Head of caudate nucleus (tissue), 42 donors: ENCODE results near the gene DYNC1LI2.
"Not testable (repeated sequence)": the region's sequence is repeated elsewhere in the genome, so short reads cannot be mapped to it uniquely, and the experiment has no call there.

Source experiments
- DNase-seq, 42 donors: peaks; one replicate each; pipeline versions ENCODE4 v3.0.0 to v3.0.0-alpha.2; 2020 to 2021; ENCODE audit warnings: mixed read lengths in 7 of 42
- intact Hi-C: fragments of 100-400 bp; cut with DNase I; formaldehyde crosslinking; loops from one replicate; pipeline ENCODE4 v1.15.0; 2022

DYNC1LI2 gene

DNA sequence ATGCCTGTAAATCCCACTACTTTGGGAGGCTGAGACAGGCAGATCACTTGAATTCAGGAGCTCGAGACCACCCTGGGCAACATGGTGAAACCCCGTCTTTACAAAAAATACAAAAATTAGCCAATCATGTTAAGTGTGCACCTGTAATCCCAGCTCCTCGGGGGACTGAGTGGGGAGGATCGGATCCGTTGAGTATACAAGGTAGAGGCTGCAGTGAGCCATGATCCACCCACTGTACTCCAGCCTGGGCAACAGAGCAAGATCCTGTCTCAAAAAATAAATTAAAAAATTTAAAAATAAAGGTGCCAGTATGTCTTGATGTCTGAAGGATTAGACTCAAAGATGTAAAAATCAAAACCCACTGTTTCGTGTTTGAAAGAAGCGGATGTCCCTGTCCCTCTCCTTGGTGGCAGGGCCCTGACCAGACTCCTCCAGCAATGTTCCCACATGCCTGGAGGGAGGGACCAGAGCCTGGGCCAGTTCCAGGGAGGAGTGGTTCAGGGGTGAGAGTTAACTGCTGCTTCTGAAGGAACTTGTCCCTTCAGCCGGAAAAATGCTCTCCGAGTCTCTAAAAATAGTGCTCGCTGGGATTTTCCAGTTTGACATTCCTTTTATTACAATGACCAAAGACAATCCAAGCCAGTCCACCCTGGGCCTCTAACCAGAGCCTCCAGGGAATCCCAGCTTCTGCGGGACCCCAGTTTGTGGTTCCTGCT, 45.5 kb downstream of the DYNC1LI2 start:
- intact Hi-C loops: no loop called here
- DNase-seq: peak in 14 of 42 donors; percentile 13 to 55 (median 32)

DNA sequence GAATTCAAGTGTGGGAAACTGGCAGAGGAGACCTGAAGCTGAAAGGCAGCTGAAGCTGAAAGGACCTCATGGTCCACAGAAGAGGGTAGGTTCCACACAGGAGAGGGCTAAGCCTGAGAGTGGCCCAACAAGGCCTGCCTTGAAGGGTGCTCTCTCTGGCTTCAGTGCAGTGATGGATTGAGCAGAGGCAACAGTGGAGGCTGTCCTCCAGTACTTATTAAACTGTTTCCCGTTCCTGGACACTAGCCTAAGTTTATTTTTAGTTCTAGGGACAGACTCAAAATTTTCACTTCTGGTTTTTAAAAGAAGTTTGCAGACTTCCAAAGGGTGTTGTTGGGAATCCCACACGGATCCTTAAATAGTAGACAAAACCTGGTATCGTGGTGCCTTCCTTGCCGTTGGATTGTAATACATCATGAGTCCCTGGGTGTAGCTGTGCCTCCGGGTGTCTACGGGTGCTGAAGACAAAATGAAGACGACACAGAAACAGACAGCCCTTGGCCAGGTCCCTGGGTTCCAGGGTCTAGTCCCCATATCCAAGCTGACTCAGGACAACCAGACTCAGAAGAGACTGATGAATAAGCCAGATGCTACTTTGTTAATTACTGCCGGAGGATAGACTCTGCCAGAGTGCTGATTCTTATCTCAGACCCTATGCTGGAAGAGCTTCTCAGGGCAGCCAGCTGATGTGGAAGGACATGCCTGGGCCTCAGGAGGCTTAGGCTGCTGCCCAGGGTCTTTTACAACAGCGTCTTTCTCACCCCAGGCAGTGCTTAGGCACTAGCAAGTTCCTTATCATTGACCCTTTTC, 47.8 kb downstream of the DYNC1LI2 start:
- intact Hi-C loops: no loop called here
- no peak for DNase-seq

DNA sequence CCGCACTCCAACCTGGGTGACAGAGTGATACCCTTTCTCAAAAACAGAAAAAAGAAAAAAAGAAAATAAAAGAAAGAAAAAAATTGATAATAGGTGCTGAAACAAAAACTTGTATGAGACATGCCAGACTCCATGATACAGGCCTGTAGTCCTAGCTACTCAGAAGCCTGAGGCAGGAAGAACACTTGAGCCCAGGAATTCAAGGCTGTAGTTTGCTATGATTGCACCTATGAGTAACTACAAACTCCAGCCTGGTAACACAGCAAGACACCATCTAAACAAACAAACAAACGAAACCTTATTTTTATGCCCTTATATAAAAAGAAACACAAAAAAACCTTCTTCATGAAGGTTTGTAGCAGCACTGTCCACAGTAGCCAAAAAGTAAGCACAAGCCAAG, 49.9 kb downstream of the DYNC1LI2 start:
- intact Hi-C loops: no loop called here
- no peak for DNase-seq

DNA sequence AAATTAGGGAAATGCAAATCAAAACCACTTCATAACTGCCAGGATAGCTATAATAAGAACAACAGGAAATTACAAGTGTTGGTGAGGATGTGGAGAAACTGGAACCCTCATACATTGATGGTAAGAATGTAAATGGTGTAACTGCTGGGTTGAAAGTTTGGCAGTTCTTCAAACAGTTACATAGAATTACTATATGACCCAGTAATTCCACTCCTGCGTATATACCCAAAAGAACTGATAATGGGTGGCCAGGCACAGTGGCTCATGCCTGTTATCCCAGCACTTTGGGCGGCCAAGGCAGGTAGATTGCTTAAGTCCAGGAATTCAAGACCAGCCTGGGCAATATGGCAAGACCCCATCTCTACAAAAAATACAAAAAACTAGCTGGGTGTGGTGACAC, 50.4 kb downstream of the DYNC1LI2 start:
- DNase-seq: peak in 1 of 42 donors; percentile 13
- intact Hi-C loops: no loop called here

DNA sequence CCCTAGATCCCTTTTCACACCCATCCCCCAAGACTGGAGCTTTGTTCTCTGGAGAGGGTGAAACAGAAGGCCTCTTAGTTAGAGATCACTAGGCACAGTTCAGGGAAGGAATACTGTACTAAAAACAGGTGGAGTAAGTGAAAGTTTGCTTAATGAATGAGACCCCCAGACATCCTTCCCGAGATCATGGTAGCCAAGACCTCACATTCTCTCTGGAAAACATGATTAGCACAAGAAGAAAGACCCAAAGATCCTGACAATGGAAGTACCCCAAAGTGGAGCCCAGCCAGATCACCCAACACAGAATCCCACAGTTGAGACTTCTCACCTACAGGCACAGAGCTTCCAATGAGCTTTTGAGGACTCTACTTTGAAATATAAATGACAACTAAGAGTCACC, 51.5 kb downstream of the DYNC1LI2 start:
- peak in 1 of 42 donors; percentile 30 for DNase-seq
- intact Hi-C loops: no loop called here

DNA sequence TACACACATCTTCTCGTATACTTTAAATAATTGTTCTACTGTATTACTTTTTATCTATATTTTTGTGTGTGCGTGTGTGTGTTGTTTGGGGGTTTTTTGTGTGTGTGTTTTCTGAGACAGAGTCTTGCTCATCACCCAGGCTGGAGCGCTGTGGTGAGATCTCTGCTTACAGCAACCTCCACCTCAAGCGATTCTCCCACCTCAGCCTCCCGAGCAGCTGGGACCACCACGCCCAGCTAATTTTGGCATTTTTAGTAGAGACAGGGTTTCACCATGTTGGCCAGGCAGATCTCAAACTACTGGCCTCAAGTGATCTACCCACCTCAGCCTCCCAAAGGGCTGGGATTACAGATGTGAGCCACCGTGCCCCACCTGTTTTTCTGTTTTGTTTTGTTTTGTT, 53.4 kb downstream of the DYNC1LI2 start:
- DNase-seq: peak in 2 of 42 donors; percentile 16 to 29
- intact Hi-C loops: no loop called here

DNA sequence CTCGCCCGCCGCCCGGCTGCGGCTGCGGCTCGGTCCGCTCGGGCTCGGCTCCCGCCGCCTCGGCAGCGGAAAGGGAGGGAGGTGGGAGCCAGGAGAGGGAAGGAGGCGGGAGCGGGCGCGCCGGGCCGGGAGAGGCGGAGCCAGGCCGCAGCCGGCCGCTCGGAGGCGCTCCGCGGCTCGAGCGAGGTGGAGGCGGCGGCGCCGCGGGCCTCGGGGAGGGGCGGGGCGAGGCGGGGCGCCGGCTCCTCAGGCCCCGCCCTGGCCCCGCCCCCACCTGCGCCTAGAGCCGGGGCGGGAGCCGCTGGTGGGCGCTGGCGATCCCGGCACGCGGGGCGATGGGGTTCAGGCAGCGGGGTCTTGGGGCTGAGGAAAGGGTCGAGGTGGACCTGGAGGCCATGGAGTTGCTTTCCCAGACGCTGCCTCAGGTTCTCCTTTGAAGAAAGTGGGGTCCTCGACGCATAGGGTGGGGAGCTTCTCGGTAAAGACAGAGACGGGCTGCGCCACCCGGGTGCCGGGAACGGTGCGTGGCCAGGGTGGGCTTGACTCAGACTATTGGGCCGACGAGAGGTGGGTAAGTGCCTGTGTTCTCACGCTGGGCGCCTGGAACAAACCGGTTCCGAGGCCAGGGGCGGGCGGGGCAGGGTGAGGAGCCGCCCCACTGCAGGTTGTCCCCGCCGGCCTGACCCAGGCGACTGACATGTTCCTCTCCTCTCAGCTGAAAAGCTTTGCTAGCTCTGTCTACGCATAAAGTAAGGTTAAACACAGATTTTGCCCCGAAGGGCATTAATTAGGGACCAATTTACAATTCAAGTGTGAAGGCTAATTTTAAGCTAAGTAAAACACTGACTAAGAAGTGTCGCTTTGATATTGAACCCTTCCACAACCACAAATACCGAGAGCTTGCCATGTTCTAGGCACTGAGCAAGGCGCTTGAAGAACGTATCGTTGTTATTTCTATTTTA, 54.5 kb downstream of the DYNC1LI2 start, which contains the start of gene CMTM4:
CMTM4 (minus strand) TSS at position 75 of the 962 bp plus-strand sequence. CDS start 218 bp downstream, outside the sequence.
- DNase-seq: peak; percentile 50 to 96 (median 90)
- intact Hi-C loops: no loop called here

DNA sequence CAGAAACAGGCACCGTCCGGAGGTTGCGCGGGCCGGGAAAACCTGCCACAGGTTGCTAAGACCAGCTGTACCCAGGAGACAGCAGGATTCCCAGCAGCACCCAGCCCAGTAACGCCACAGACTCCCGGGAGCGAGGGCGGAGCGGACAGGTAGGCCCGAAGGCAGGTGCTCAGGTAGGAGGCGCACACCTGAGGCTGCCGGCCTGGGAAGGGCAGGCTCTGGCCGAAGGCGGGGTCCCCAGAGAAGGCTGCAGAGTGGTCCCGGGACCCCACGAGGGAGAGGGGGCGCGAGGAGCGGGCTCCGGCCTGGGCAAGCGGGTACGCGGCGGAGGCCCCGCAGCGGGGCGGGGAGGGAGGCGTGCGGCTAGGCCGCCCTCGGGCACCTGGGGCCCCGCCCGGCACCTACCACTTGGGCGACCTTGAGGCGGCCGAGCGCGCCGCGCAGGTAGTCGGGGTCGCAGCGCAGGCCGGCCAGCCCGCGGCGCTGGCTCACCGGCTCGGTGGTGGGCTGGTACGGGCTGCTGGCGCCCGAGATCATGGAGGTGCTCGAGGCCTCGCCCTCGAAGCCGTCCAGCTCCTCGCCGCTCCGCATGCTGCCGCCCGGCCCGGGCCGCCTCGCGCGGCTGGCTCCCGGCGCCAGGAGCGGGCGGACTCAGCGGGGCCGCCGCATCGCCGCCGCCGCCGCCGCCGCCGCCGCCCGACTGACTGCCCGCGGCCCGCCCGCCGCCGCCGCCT, 55.3 kb downstream of the DYNC1LI2 start:
- intact Hi-C loops: no loop called here
- peak in 30 of 42 donors; percentile 15 to 60 (median 32) for DNase-seq

DNA sequence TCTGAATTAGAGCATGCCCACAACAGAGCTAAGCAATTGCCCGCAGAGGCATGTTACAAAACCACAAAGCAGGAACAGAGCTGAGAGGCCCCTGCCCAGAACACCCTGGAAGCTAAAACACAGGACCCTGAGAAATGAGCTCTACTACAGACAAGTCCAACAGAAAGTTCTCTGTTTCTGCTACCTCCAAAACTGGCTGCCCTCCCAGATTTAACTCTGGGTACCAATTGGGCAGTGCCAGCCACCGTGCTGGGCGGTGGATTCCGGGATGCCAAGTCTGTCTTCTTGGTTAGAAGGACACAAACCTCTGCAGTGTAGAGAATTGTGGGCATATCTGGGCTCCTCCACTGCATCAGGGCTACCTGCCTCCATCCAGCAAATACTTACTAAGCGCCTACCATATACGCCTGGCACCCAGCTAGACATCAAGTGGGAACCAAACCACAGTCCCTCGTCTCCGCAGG, 55.9 kb downstream of the DYNC1LI2 start:
- intact Hi-C loops: no loop called here
- DNase-seq: peak in 34 of 42 donors; percentile 8 to 72 (median 43)

DNA sequence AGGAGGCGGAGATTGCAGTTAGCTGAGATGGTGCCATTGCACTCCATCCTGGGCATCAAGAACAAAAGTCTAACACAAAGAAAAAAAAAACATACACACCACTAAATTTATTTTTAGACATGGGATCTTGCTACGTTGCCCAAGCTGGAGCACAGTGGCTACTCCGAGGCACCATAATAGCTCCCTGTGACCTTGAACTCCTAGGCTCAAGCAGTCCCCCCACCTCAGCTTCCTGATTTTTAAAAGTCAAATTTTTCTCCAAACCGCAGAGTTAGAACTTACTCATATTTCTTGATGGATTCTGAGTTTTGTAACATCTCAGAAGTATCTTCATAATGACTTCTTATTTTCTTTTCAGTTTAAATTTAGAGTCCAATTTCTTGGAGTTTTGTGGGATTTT, 58.3 kb downstream of the DYNC1LI2 start:
- intact Hi-C loops: no loop called here
- peak in 2 of 42 donors; percentile 2 to 11 for DNase-seq

DNA sequence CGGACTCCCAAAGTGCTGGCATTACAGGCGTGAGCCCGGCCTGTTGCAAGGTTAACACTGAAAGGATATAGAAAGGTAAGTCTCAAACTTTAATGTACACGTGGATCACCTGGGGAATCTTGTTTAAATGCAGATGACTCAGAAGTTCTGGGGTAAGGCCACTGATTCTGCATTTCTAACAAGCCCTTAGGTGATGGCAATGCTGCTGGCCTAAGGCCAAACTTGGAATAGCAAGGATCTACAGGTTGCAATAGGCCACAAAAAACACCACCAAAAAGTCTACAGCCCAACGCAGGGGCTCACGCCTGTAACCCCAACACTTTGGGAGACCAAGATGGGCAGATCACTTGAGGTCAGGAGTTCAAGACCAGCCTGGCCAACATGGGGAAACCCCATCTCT, 59.1 kb downstream of the DYNC1LI2 start:
- peak in 4 of 42 donors; percentile 7 to 19 (median 14) for DNase-seq
- intact Hi-C loops: no loop called here

DNA sequence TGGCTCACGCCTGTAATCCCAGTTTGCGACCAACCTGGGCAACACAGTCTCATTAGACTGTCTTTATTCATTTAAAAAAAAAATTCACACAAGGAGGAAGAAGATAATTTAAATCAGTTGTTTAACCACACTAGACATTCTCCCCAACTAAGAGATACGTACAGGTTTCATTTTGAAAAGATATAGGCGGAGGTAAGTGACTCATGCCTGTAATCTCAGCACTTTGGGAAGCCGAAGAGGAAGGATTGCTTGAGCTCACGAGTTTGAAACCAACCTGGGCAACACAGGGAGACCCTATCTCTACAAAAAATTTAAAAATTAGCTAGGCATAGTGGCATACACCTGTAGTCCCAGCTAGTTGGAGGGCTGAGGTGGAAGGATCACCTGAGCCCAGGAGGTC, 60.2 kb downstream of the DYNC1LI2 start:
- intact Hi-C loops: no loop called here
- peak in 4 of 42 donors; percentile 2 to 16 (median 10) for DNase-seq

DNA sequence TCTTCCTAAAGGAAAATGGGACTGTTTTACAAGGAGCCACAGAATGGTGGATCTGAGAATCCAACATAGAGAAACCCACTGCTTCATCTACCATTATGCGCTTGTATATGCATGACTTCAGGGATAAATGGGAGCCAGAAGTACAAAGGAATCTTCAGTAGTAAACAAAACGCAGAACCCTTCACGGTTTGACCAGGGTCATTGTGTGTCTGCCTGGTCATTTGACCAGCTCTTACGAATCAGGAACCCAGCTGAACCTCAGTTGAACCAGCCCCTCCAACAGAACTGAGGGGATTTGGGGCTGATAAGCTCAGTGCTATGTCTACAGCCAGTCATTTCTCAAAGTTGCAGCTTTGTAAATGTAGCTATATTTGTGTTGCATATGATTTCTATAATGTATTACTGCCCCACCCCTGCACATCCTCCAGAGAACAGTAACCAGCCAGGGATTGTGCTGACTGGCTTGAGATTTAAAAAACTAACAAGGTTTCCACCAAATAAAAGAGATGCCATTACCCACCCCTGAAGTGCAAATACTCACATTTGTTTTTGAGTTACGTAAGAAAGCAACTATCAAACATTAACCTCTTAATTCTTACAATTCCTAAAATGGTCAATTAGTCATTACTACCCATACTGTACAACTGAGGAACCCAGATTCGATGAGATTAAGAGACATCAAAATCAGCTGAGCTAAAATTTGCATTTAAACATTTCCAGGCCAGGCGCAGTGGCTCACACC, 61.1 kb downstream of the DYNC1LI2 start:
- intact Hi-C loops: no loop called here
- DNase-seq: peak in 15 of 42 donors; percentile 15 to 71 (median 32)

DNA sequence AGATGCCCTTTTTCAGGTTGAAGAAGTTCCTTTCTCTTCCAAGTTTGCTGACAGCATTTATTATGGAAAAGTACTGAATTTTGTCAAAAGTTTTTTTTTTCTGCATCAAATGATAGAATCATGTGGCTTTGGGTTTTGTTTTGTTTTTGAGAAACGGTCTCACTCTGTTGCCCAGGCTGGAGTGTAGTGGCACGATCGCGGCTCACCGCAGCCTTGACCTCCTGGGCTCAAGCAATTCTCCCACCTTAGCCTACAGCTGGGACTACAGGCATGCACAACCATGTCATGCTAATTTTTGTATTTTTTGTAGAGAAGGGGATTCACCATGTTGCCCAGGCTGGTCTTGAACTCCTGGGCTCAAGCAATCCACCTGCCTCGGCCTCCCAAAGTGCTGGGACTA, 62.1 kb downstream of the DYNC1LI2 start:
- DNase-seq: peak in 3 of 42 donors; percentile 22 to 31 (median 27)
- intact Hi-C loops: no loop called here

DNA sequence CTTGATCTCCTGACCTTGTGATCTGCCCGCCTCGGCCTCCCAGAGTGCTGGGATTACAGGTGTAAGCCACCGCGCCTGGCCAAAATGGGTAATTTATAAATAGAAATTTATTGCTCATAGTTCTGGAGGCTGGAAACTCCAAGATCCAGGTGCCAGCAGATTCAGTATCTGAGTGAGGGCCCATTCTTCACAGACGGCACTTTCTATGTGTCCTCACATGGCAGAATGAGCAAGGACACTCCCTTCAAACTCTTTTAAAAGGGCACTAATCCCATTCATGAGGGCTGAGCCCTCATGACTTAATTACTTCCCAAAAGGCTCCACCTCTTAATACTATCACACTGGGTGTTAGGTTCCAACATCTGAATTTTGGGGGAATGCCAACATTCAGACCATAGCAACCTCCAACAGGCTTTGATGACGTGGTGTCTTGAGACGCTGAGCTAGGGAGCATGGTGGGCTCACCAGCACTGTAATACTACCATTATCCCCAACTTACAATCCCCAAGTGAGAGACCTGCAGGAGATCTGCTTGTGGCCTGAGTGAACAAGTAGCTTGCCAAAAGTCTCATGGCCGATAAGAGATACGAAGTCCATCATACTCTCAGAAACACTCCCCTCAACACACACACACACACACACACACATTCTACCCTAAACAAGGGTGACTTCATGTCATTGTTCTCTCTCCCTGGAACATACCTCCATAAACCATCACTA, 63.3 kb downstream of the DYNC1LI2 start:
- intact Hi-C loops: no loop called here
- DNase-seq: peak in 1 of 42 donors; percentile 12

DNA sequence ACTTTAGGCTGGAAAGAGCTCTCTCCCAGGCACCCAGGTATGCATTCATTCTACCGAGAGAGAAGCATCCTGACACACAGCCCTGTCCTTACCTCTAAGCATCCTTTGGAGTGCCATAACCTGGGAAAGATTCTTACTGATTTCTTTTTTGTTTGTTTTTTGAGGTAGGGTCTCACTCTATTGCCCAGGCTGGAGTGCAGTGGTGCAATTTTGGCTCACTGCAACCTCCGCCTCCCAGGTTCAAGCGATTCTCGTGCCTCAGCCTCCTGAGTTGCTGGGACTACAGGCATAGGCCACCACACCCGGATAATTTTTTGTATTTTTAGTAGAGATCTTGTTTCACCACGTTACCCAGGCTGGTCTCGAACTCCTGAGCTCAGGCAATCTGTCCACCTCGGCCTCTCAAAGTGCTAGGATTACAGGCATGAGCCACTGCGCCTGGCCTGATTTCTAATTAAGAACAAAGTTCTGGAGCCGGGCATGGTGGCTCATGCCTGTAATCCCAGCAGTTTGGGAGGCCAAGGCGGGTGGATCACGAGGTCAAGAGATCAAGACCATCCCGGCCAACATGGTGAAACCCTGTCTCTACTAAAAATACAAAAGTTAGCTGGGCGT, 65.8 kb downstream of the DYNC1LI2 start:
- DNase-seq: peak in 2 of 42 donors; percentile 26 to 27
- intact Hi-C loops: not testable (repeated sequence)
